Astrocyte of the spinal cord (primary cell): ENCODE measurements around the gene ADORA3.

ENCODE experiments used
- DNase-seq: peaks from one replicate; pipeline ENCODE4 v3.0.0; 2011; ENCODE audit warnings: low read depth, low spot score
- H3K4me3 ChIP-seq: 2 replicates; pipeline ENCODE4 v1.5.1; 2011; ENCODE audit warnings: low read depth, mild to moderate bottlenecking, low read length, moderate library complexity
- in situ Hi-C: cut with HindIII; loops from 2 replicates; pipeline ENCODE4 v1.10.0; 2017; ENCODE audit warnings: low sequenced_read_pairs
- TF ChIP-seq, protein P1 (sequence below): IDR thresholded peaks from 2 replicates; pipeline ENCODE4 v1.5.1; 2012; ENCODE audit warnings: low read depth, mild to moderate bottlenecking, low read length, inconsistent platforms

The ADORA3 gene

DNA sequence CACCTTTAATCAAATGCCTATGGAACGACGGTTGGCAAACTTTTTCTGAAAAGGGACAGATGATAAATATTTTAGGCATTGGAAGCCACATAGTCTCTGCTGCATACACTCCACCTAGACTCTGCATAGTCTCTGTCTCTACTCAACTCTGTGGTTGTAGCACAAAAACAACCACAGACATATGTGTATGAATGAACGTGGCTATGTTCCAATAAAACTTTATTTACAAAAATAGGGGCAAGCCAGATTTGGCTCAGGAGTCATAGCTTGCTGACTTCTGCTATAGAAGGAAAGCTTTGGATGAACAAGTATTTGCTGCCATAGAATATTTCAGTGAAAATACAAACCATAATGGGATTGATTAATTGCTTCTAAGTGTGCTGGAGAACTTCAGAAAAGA is 37.5 kb upstream of the ADORA3 start:
- H3K4me3 ChIP-seq, result no peak overlapping the region
- DNase-seq, result no peak
- in situ Hi-C loops, result no loop called here
- TF ChIP-seq, protein P1, sequence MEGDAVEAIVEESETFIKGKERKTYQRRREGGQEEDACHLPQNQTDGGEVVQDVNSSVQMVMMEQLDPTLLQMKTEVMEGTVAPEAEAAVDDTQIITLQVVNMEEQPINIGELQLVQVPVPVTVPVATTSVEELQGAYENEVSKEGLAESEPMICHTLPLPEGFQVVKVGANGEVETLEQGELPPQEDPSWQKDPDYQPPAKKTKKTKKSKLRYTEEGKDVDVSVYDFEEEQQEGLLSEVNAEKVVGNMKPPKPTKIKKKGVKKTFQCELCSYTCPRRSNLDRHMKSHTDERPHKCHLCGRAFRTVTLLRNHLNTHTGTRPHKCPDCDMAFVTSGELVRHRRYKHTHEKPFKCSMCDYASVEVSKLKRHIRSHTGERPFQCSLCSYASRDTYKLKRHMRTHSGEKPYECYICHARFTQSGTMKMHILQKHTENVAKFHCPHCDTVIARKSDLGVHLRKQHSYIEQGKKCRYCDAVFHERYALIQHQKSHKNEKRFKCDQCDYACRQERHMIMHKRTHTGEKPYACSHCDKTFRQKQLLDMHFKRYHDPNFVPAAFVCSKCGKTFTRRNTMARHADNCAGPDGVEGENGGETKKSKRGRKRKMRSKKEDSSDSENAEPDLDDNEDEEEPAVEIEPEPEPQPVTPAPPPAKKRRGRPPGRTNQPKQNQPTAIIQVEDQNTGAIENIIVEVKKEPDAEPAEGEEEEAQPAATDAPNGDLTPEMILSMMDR, result no peak

DNA sequence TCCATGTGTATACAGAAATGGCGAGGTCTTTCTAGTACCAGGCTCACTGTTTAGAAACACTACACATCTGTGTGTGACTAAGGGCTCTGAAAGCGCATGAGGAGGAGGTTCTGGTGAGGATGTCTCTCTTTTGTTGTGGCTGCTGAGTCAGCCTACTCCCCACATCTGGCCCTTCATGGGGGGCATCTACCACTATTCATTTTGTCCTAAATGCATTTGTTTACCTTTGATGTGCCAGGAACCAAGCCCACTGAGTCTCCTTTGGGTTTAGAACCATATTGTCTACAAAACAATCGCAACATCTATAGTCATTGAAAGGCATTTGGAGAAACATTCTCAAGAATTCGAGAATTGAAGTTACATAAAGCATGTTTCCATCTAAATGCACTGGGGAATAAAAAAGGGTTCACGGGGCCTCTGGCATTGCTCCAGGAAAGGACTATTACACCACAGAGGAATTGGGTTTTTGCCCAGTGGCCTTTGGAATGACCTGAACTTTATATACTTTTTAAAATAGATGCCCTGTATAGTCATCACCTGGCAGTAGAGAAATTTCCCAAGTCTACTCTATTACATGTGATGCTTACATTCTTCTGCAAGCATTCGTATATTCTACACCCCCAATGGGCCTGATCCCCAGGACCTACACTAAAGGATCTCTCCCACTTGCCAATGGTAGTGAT is 35.1 kb upstream of the ADORA3 start:
- in situ Hi-C loops, result no loop called here
- H3K4me3 ChIP-seq, result no peak overlapping the region
- TF ChIP-seq, protein P1, result no peak
- peak; percentile 77 for DNase-seq

DNA sequence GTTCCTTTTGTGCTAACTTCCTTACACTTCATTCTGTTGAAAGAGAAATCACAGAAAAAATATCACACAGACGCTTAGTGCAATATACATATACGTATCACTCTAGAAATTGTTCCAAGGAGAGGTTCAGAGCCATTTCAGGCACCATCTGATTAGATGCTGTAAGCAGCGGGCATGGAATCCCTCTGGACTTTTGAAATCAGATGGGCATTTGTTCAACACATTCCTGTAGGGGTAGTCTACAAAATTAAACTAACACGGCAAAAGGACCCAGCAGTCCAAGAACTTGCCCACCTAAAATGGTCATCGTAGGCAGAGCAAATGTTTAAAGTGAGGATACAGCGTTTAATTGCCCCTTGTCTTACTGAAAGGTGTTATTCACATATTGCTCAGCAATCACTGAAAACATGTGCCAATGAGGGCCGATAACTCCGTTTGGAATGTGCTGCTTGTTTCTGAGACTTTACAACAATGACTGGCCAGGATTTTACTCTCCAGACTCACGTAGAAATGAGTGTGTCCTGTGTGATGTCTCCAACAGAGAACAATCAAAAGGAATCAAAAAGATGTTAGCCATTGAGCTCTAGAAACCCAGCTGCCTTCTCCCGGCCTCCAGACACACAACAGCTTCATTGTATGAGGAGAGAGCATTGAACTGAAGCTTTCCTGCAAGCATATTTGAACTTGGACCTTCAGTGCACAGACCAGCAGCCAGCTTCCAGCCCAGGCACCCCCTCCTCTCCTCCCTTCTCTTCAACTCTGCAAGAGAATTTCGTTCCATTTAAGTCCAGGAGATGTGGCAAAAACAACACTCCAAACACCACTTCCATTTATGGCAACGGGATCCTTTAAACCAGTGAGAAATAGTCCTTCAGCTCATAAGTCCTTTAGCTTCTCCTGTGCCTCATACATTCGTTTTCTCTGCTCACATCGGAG is 32.1 kb upstream of the ADORA3 start:
- H3K4me3 ChIP-seq, result no peak overlapping the region
- in situ Hi-C loops, result no loop called here
- DNase-seq, result no peak
- TF ChIP-seq, protein P1, result no peak

DNA sequence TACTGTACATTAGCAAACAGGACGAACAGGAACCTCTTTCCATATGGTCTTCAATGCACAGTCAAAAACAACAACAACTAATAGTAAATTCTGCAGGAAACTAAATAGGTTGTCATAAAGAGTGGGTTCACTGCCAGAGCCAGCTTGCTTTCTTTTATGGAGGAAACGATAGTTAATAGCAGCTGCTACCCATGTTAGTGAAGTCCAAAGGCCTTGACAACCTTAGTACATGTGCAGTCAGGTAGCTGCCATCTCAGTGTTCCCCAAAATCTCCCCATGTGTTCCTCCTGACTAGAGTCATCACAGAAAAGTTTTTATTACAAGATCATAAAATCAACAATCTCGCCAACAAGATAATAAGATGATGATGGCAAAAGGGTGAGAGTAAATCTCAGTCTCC is 16.6 kb upstream of the ADORA3 start:
- no peak overlapping the region for H3K4me3 ChIP-seq
- TF ChIP-seq, protein P1, result no peak
- DNase-seq, result no peak
- in situ Hi-C loops, result no loop called here

DNA sequence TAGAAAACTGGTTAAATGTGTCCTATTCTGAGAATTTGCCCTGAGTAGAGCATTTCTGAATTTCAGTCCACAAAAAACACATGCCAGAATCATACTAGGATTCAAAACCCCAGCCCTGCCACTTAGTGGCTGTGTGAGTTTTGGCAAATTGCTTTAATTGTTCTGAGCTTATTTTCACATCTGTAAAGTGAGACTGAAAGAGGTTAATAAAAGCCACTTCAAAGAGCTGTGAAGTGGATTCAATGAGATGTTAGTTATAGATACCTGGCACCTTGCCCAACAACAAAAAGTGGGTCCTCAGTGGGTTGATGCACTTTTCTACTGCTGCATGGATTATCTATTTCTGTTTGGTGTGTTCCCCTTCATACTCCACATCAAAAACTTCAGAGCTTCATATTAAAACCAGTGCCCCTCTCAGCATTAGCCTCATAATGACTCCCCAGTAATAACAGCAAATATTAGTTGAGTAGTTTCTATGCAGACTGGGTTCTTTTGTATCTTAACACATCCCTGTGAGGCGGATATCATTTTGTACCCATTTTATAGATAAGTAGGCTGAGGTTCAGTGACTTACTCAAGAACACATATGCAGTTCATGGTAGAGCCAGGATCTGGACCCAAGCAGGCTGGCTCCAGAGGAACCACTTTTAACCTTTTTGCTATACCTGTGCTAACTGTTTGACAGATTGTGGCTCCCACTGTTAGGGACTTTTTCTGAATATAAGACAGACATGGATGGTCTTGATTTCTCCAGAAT is 14.2 kb upstream of the ADORA3 start:
- H3K4me3 ChIP-seq, result no peak overlapping the region
- no peak for DNase-seq
- in situ Hi-C loops, result no loop called here
- TF ChIP-seq, protein P1, result no peak

DNA sequence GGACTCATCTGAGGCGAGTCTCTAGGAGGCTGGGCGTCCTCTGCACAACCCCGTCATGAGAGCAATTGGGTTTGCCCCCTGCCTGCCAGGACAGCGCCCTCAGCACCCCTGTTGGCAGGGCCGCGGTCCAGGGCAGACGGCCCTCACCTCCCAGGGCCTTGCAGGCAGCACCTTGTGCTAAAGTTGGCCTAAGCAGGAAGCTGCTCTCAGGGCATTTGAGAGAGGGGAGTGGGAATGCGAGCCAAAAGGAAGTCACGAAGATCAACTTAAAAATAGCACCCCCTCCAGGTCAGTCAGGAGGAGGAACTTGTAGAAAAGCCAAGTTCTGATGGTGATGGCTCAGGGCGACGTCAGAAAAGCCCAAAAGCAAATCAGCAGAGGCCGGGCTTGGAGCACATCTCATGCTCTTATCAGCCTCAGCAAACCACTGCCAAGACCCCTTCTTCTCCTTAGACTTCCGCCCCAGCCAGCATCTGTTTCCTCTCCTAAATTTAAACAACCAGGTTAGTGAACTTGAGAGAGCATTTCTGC is 12.6 kb upstream of the ADORA3 start:
- in situ Hi-C loops, result no loop called here
- TF ChIP-seq, protein P1, result peak; percentile 29
- peak overlapping the region; percentile 27 for H3K4me3 ChIP-seq
- peak; percentile 51 for DNase-seq
